GM19023 (cell line): ENCODE data around the gene GRB10.
A peak's percentile ranks its signal among the peaks of the same experiment; 100 is the strongest.

ENCODE experiments used
- ATAC-seq: cut with Tn5 transposase; IDR thresholded peaks from one replicate; pipeline ENCODE4 v1.9.1; 2021; ENCODE audit warnings: mild to moderate bottlenecking, moderate library complexity; ENCODE audit not compliant: unreplicated experiment

The GRB10 gene

DNA sequence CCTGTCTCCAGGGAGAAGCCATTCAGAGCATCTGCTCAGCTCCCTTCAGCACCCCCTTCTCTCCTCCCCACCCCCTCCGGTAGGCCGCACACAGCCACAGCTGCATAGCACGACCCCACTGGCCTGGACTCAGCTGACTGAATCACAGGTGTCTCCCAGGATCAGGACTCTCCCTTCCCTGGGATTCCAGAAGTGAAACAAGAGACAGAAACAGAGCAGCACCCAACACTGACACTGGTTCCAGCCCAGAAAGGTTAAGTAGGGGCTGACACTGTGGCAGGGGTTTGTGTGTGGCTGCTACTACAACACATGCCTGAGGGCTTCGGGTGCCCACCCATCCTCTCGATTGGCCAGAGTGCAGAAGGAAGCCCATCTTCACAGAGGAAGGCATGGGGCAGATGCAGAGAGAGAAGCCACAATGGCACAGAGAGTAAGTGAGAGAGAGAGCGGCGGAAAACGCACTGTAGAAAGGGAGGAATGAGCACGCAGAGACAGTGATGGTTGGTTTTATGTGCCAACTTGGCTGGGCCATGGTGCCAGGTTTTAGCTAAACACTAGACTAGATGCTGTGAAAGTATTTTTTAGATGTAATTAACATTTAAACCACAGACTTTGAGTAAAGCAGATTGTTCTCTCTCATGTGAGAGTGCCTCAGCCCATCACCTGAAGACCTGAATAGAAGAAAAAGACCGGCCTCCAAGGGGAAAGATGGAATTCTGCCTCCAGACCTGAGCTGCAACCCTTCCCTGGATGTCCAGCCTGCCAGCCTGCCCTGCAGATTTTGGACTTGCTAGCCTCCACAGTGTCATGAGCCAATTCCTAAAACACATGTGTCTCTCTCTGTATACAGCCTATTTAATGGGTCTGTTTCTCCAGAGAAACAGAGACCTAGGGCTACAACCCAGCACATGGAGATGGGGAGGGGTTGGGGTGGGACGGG lies 107.5 kb downstream of the GRB10 start:
- no peak for ATAC-seq

DNA sequence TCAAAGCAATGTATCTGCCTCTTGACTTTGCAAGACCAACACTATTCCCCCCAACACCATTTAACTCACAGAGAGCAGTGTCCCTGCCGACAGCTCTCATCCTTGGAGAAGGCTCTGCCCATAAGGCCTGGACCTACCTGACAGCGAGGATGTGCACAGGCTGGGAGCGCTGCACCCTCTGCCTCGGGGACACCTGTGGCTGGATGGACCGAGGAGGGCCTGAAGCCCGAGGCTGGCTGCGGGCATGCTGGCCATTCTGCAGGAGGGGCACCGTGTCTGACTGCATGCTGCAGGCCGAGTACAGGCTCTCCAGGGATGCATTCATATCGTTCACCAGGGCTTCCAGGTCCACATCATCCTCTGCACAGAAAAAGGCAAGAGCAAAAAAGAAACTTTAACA lies 108.4 kb downstream of the GRB10 start:
- no peak for ATAC-seq

DNA sequence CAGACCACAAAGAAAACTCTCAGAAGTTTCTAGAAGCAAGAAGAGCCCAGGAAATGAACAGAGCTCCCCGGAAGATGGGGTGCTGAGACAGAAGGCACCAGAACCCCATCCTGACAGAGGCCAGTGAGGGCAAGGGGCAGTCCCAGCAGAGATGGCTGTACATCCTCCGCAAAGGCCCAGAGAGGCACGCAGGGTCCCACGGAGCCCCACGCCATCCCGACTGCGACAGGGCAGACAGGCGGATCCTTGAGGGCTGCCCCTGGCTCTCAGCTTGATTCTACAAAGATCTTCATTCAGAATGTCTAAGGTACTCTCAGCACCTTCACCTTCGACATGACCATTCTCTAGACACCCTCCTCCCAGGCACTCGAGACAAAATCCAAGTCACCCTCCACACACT lies 109.6 kb downstream of the GRB10 start:
- no peak for ATAC-seq

DNA sequence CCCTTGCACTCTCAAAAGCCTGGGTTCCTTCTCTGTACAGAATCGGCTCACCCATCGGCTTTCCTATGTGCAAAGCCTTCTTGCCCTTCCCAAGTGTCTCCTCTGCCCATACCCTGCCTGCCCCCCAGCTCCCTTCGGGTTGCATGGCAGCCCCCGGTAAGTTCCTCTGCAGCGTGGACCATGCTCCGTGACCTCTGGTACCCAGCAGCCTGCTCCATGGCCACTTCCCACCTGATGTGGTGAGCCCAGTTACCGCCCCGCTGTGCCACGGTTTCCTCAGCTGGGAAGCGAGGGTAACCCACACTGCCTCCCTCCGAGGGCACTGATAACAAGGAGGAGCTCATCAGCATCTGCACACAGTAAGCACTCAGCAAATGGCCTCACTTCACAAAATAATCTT lies 110.7 kb downstream of the GRB10 start:
- ATAC-seq = no peak

DNA sequence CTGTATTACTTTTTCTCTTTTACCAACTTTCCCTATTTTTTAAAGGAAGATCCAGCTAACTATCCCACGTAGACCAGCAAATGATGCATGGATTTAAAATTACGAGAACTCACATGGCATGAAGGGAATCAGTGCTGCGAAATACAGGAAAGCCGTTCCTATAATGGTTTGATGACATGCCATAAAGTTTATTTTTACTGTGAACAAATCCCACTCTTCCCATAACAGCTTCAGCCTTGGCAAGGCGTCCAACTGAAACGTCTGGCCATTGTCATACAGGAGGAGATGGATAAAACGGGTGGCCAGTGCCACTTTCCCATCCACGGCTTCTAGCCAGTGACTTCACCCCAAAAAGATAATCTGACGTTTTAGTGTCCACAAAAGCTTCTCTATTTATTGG lies 111.3 kb downstream of the GRB10 start:
- no peak for ATAC-seq

DNA sequence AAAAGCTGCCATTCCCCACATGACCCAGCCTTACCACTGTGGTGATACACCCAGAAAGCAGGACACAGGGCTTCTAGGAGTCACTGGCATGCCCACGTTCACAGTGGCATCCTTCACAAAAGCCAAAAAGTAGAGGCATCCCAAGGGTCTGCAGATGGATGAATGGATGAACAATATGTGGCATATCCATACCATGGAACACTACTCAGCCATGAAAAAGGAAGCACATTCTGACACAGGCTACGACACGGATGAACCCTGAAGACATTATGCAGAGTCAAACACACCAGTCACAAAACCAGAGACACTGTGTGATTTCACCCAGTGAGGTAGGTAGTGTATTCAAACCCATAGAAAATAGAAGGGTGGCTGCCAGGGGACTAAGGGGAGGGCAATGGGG lies 112.8 kb downstream of the GRB10 start:
- ATAC-seq = no peak

DNA sequence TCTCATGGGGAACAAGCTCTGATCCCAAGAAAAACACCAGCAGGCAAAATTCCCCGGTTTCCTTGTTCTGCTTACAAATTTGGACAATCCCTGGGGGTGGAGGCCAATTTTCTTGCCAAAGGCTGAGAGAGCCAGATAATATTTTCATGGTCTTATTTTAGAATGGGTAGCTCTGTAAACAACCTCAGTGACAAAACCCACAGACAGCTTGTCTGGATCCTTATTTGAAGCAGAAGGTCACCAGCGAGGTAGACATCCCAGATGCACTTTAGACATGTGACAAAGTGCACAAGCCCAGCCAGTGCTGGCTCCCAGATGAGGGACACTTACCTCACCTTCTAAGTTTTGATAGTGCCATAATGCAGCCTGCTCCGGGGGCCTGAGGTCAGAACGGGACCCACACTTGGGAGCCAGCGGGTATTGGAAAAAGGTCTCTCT lies 114.9 kb downstream of the GRB10 start:
- ATAC-seq = no peak

DNA sequence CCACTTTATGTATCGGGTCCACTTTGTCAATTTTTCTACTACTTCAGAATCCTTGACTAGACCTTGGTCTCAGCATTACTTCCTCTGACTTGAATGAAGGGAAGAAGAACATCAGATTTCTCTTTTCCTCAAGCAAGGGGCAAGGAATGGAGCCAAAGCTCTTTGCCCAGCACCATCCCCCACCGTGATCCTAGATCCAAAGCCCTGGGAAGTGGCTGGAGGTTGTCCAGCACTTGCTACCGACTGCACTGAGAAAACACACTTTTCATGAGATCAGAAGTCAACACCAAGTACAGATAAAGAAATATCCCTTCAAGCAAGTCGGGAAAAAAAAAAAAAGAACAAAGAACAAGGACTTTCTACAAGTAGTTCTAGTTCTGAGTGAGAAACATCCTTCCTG lies 115.4 kb downstream of the GRB10 start:
- ATAC-seq = no peak

DNA sequence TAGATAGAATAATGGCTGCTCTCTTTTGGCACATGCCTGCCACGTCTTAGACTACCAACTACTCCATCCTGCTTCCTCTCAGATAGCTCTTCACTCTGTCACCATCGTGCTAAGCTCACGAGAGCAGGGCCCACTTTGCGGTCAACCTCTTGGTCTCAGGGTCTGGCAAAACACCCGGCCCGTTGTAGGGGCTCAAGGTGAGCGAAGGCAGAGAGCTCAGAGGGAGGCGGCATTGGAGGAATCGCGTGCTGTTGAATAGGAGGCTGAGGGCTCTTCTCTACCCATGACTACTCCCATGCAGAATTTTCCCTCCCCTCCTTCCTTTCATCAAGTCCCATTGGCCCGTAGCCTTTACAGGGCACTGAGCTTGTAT lies 116.6 kb downstream of the GRB10 start:
- no peak for ATAC-seq

DNA sequence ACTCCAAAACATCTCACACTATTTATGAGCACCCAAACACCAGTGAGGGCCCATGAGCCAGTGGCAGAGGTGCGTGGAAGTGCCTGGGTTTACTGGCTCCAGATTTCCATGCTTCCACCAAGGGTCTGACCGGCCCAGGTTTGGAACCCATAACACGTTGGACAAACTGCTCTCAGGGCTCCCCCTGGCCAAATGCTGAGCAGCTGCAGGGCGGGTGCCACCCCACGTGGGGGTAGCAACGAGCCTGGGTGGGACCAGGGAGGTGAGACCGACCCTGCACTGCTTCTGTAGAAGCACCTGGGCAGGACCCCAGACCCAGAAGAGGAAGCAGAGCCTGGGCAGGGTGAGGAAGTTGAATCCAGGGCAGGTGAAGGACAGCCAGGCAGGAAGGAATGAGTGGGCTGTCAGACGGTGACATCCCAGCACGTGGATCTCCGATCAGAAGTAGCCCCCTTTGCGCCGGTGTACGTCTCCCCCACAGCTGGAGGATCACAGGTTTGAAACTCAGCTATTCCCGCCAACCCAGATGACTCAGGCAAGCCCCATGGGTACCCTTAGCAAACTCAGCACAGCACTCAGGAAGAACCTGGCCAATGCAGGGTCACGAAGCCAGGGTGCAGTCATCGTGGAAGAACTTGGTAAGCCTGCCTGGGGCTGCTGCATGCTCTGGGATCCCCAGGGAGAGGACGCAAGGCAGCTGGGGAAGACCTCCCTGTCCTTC lies 117.1 kb downstream of the GRB10 start:
- ATAC-seq = no peak

DNA sequence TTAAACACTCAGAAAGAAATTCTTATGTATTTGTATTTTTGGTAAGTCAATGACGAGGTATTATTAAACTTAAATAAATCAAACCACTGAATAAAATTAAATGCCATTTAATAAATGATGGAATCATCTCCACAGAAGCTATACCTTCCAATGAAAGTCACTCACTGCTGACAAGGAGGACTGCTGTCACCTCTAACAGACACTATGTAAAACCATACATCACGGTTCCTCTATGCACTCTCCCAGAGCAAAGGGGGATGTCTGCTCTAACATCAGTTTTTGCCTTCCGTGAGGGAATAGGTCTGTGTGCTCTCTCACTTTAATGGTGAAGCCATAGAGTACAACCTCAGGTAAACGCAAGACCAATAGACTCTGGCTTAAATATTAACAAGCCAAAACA lies 117.8 kb downstream of the GRB10 start:
- ATAC-seq = peak; percentile 16

DNA sequence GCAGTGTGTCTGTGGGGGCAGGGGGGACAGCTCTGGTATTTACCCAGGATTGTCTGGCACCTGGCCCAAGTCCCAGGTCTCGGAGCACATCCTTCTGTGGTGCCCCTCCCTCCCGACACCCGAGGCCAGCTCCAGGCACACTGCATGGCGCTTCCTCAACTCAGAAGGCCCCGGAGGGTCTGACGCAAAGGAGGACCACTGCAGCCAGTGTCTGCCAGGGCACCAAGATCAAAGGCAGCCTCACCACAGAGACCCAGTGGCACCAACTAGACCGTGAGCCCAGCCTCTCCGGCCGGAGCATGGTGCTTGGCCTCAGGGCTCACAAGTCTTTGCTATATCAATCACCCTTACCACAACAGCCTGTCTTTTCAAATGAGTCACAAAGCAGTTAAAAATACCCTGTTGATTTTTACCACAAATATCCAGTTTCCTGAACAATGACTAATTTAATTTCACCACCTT lies 118.2 kb downstream of the GRB10 start:
- peak; percentile 41 for ATAC-seq

DNA sequence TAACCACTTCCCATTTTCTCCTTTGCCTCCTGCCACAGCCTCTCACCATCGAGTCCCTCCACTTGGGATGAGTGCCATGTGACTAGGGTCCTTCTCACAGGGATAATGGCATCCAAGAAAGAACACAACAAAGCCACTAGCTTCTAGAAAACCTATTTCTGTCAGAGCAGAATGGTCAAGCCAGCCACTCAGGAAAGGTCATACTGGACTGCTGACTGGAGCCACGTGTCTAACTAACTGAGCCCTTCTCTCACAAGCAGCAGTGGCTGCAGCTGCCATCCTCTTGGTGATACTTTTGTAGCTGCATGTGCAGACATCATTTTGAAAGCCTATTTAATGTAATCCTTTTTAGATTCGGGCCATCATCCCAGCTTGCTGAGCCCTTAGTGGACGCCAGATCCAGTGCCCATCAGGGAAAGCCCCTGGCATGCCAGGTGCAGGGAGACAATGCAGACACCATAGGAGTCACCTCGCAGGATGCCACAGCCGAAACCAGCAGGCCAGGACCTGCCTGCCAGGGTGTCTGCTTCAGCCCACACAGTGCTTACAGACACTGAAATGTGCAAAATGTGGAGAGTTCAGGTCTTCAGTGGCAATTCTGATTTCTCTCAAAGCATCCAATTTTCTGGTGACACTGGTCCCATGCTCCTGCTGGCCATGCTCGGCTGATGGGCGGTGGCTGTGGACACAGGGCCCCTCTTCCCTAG lies 119.1 kb downstream of the GRB10 start:
- no peak for ATAC-seq

DNA sequence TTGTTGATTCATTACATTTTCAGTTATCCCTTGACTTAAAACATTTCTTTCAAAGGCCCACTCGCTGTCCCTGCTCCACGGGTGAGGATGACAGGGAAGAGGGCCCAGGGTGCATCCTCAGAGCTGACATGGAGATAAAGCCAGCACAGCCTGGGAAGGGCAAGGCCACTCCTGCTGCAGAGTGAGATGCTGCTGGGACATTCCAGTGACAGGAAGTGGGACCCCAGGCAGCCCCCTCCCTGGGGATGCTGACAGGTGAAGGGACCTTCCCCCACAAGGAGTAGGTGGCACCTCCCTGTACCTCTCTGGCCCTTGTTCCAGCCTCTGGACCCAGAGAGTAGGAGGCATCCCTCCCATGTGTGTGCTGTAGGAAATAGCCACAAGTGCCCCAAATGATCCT lies 119.7 kb downstream of the GRB10 start:
- no peak for ATAC-seq

DNA sequence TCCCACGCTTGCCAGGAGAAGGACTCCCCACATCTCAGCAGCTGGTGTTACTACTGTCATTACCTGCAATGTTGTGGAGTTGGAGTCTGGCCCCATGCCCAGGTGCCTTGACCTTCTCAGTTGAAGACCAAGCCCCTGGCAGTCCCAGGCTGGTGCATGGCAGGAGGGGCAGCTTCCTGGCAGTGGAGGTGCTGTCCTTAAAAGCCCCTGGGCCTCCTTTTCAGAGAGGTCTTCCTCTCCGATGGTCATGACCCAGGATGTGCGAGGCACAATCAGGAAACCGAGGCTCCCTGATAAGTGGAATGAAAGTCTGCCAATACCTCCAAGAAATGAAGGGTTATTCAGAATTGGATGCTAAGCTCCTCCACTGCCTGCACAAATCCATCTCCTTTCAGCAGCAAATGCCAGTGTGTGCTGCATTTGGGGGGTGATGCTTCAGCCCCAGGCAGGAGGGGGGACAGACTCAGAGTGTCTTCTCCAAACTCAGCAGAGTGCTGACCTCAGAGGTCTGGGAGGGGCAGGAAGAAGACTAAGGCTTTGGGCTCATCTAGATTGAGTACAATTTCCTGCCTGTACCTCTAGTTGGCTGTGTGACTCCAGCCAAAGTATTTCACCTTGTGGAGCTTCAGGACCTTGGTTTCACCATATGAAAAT lies 120.5 kb downstream of the GRB10 start:
- ATAC-seq = peak; percentile 6

DNA sequence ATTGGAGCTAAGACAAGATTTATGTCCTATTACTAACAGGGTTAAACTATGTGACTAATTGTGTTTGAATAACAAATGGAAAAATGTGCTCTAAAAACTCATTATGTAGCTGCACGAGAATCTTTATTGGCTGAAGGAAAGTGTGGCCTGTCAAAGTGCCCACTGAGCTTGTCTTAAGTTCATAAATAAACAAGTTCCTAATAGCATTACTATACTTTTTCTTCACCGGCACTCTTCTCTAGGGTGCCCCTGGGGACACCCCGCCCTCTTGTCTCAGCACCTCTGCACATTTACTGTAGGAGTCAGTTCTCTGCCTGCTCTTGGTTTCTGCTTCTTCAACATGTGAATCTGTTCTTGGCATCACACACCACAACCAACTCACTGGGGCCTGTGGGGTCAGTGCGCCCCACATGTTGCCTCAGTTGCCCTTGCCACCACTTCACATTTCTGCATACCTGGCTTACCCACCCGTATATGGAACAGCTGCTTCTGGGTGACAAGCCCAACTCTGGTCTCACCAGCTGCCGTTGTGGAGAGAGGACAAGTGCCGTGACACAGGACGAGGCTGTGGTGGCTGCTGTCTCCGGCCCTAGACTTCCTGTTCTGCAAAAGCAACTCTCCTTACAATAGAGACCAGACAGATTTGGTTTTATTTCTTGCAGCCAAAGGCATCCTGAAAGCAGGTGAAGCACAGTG lies 121.2 kb downstream of the GRB10 start:
- ATAC-seq = peak; percentile 60

DNA sequence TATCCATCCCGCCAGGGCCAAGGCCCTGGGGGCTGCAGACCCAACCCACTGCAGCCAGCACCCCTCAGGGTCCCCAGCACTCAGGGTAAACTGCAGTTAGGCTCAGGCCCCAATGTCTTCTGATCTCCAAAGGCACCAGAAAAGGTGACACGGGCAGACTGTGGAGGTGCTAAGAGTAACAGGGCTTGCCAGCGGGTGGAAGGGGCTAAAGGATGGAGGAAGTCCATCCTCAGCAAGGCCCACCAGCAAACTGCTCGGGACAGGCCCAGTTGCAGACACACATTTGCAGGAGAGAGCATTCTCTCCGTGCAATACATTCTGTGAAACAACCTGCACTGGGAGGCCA lies 121.9 kb downstream of the GRB10 start:
- ATAC-seq = no peak

DNA sequence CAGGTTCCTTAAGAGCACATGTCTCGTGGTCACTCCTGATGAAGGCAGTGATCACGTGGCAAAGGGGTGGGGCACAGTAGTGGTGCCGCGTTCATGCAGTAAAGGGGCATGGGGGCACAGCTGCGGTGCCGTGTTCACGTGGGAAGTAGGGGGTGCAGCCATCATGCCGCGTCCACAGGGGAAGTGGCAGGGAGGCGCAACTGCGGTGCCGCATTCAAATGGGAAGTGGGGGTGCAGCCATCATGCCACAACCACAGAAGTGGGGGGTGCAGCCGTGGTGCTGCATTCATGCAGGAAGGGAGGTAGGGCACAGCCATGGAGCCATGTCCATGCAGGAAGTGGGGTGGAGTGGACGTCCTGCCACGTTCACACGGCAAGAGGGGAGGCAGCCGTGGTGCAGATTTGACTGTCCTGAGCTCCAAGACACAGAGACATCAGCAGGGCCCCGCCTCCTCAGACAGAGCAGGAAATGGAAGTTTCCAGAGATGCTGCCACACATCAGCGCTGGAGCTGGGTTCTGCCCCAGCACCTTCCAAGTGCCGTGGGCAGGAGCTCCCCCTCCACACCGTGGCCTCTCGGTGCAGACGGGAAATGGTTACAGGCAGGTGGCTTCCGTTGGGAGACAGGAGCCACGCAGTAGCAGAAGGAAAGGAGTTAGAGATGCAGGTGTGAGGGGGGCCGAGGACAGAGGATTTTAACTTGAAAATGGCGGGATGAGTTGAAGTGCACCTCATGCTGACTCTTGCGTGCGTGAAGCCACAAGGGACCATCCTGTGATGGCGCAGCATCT lies 122.5 kb downstream of the GRB10 start:
- no peak for ATAC-seq

DNA sequence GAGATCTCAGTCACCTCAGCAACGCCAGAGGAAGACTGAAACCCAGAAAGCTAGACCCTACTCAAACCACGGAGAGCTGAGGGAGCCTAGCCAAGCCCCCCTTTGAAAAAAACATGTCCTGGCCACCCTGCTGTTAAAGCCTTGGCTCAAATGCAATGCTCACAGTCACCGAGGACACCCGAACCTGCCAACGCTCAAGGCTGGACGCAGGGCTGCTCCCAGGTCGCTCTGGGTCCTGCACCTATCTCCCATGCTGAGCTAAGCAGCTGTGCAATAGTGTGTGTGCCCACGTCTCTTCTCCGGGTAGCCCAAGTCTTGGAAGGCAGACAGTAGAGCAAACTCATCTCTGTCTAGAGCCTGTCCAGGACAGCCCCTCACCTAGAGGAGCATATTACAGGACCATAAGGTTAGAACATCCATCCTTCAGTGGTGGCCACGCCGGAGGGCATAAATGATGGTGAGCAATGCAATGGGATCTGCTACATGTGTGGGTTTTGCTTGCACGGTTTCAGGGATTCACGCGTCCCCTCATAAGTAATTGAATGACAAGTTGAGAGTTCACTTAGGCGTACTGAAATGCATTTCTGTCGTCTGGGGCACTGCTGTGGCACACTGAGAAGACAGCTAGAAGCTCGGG lies 123.2 kb downstream of the GRB10 start:
- ATAC-seq = no peak
